ENCODE measurements around the gene BRINP2. TPM values are rescaled to one million over a fixed set of nuclear protein-coding genes. Genes with fewer than 3 reads are reported as not detected.

The BRINP2 gene
- total RNA-seq, 1 donor from 2014 or later, result not detected

GRCh38 chr1:177181631-177182291 is 11.0 kb downstream of the BRINP2 start:
- peaks cover 23% of the 10 kb centered on the region for H3K27me3 Mint-ChIP-seq
- H3K4me3 Mint-ChIP-seq, result peak overlapping the region; percentile 39
- H3K27ac Mint-ChIP-seq, result no peak overlapping the region
- intact Hi-C loops (cut with micrococcal nuclease), result no loop called here
- H3K9me3 Mint-ChIP-seq, result no peaks in the 10 kb centered on the region
- H3K36me3 Mint-ChIP-seq (ENCODE audit: low read depth), result no peaks in the 10 kb centered on the region
- peaks cover 9% of the 10 kb centered on the region for H3K4me1 Mint-ChIP-seq
- DNase-seq, result peak; percentile 82

- intact Hi-C loops (cut with micrococcal nuclease), result no loop called here
These were observed 13.1 kb downstream of the BRINP2 start for GRCh38 chr1:177183836-177184235.

GRCh38 chr1:177185209-177185608 is 14.5 kb downstream of the BRINP2 start:
- no peak overlapping the region for H3K4me3 Mint-ChIP-seq
- peaks cover 17% of the 10 kb centered on the region for H3K27me3 Mint-ChIP-seq
- H3K4me1 Mint-ChIP-seq, result peaks cover 9% of the 10 kb centered on the region
- no peaks in the 10 kb centered on the region for H3K36me3 Mint-ChIP-seq (ENCODE audit: low read depth)
- no peak overlapping the region for H3K27ac Mint-ChIP-seq
- intact Hi-C loops (cut with micrococcal nuclease), result no loop called here
- no peaks in the 10 kb centered on the region for H3K9me3 Mint-ChIP-seq
- DNase-seq, result no peak

More at GRCh38 chr1:177183836-177184235, 13.1 kb downstream of the BRINP2 start:
- Mint-ChIP-seq H3K4me3 (no peak overlapping the region), H3K4me1 (peaks cover 9% of the 10 kb centered on the region), H3K36me3 (ENCODE audit: low read depth) (no peaks in the 10 kb centered on the region), H3K9me3 (no peaks in the 10 kb centered on the region), H3K27ac (no peak overlapping the region), H3K27me3 (peaks cover 23% of the 10 kb centered on the region)
- no peak for DNase-seq

- intact Hi-C loops (cut with micrococcal nuclease), result no loop called here
- Mint-ChIP-seq H3K9me3 (no peaks in the 10 kb centered on the region), H3K27me3 (peaks cover 6% of the 10 kb centered on the region), H3K4me1 (peaks cover 5% of the 10 kb centered on the region), H3K4me3 (no peak overlapping the region), H3K27ac (no peak overlapping the region), H3K36me3 (ENCODE audit: low read depth) (no peaks in the 10 kb centered on the region)
- no peak for DNase-seq
These were observed 15.9 kb downstream of the BRINP2 start for GRCh38 chr1:177186639-177187038.

GRCh38 chr1:177190308-177190970 is 19.7 kb downstream of the BRINP2 start:
- DNase-seq, result no peak
- Mint-ChIP-seq H3K36me3 (ENCODE audit: low read depth) (no peaks in the 10 kb centered on the region), H3K4me1 (no peaks in the 10 kb centered on the region), H3K27ac (no peak overlapping the region), H3K27me3 (no peaks in the 10 kb centered on the region), H3K9me3 (no peaks in the 10 kb centered on the region), H3K4me3 (no peak overlapping the region)
- intact Hi-C loops (cut with micrococcal nuclease), result no loop called here

GRCh38 chr1:177198243-177198642 is 27.5 kb downstream of the BRINP2 start:
- intact Hi-C loops (cut with micrococcal nuclease), result no loop called here
- H3K27ac Mint-ChIP-seq, result no peak overlapping the region

GRCh38 chr1:177200290-177200689 is 29.5 kb downstream of the BRINP2 start:
- no peaks in the 10 kb centered on the region for H3K36me3 Mint-ChIP-seq (ENCODE audit: low read depth)
- DNase-seq, result no peak
- H3K9me3 Mint-ChIP-seq, result no peaks in the 10 kb centered on the region
- intact Hi-C loops (cut with micrococcal nuclease), result no loop called here
- no peak overlapping the region for H3K4me3 Mint-ChIP-seq
- H3K4me1 Mint-ChIP-seq, result no peaks in the 10 kb centered on the region
- no peaks in the 10 kb centered on the region for H3K27me3 Mint-ChIP-seq
- H3K27ac Mint-ChIP-seq, result no peak overlapping the region

More at GRCh38 chr1:177198243-177198642, 27.5 kb downstream of the BRINP2 start:
- no peaks in the 10 kb centered on the region for H3K9me3 Mint-ChIP-seq
- no peak overlapping the region for H3K4me3 Mint-ChIP-seq
- no peaks in the 10 kb centered on the region for H3K4me1 Mint-ChIP-seq
- H3K36me3 Mint-ChIP-seq (ENCODE audit: low read depth), result no peaks in the 10 kb centered on the region
- H3K27me3 Mint-ChIP-seq, result no peaks in the 10 kb centered on the region
- no peak for DNase-seq

- H3K27me3 Mint-ChIP-seq, result no peaks in the 10 kb centered on the region
- H3K27ac Mint-ChIP-seq, result no peak overlapping the region
- no peak for DNase-seq
- intact Hi-C loops (cut with micrococcal nuclease), result no loop called here
- H3K4me1 Mint-ChIP-seq, result no peaks in the 10 kb centered on the region
- no peak overlapping the region for H3K4me3 Mint-ChIP-seq
- H3K36me3 Mint-ChIP-seq (ENCODE audit: low read depth), result no peaks in the 10 kb centered on the region
- H3K9me3 Mint-ChIP-seq, result no peaks in the 10 kb centered on the region
These were observed 36.1 kb downstream of the BRINP2 start for GRCh38 chr1:177206831-177207355.

- no peak for DNase-seq
- Mint-ChIP-seq H3K9me3 (no peaks in the 10 kb centered on the region), H3K4me3 (no peak overlapping the region), H3K27ac (no peak overlapping the region), H3K4me1 (no peaks in the 10 kb centered on the region), H3K27me3 (no peaks in the 10 kb centered on the region), H3K36me3 (ENCODE audit: low read depth) (no peaks in the 10 kb centered on the region)
- intact Hi-C loops (cut with micrococcal nuclease), result no loop called here
These were observed 38.2 kb downstream of the BRINP2 start for GRCh38 chr1:177208920-177209319.

- H3K4me3 Mint-ChIP-seq, result no peak overlapping the region
- H3K27me3 Mint-ChIP-seq, result no peaks in the 10 kb centered on the region
These were observed 38.6 kb downstream of the BRINP2 start for GRCh38 chr1:177209357-177209756.

GRCh38 chr1:177210071-177210470 is 39.3 kb downstream of the BRINP2 start:
- no peak overlapping the region for H3K27ac Mint-ChIP-seq
- no peaks in the 10 kb centered on the region for H3K36me3 Mint-ChIP-seq (ENCODE audit: low read depth)
- no peaks in the 10 kb centered on the region for H3K4me1 Mint-ChIP-seq
- no peaks in the 10 kb centered on the region for H3K27me3 Mint-ChIP-seq
- no peak for DNase-seq
- intact Hi-C loops (cut with micrococcal nuclease), result no loop called here
- no peaks in the 10 kb centered on the region for H3K9me3 Mint-ChIP-seq
- H3K4me3 Mint-ChIP-seq, result no peak overlapping the region

More at GRCh38 chr1:177209357-177209756, 38.6 kb downstream of the BRINP2 start:
- DNase-seq, result no peak
- Mint-ChIP-seq H3K36me3 (ENCODE audit: low read depth) (no peaks in the 10 kb centered on the region), H3K4me1 (no peaks in the 10 kb centered on the region), H3K27ac (no peak overlapping the region), H3K9me3 (no peaks in the 10 kb centered on the region)
- intact Hi-C loops (cut with micrococcal nuclease), result no loop called here

- H3K27me3 Mint-ChIP-seq, result no peaks in the 10 kb centered on the region
- no peak overlapping the region for H3K27ac Mint-ChIP-seq
- no peaks in the 10 kb centered on the region for H3K4me1 Mint-ChIP-seq
- no peaks in the 10 kb centered on the region for H3K36me3 Mint-ChIP-seq (ENCODE audit: low read depth)
- intact Hi-C loops (cut with micrococcal nuclease), result no loop called here
- no peak overlapping the region for H3K4me3 Mint-ChIP-seq
- DNase-seq, result no peak
- no peaks in the 10 kb centered on the region for H3K9me3 Mint-ChIP-seq
These were observed 40.5 kb downstream of the BRINP2 start for GRCh38 chr1:177211231-177211630.

GRCh38 chr1:177216587-177217202 is 45.9 kb downstream of the BRINP2 start:
- Mint-ChIP-seq H3K36me3 (ENCODE audit: low read depth) (no peaks in the 10 kb centered on the region), H3K4me1 (no peaks in the 10 kb centered on the region), H3K4me3 (no peak overlapping the region), H3K9me3 (peaks cover 15% of the 10 kb centered on the region), H3K27me3 (no peaks in the 10 kb centered on the region), H3K27ac (no peak overlapping the region)
- no peak for DNase-seq
- intact Hi-C loops (cut with micrococcal nuclease), result no loop called here

Data from activated CD4-positive, alpha-beta T cell treated with anti-CD3 and anti-CD28 coated beads, Interleukin-2, amount 10 ng/mL, durations not matched to agents 24 days and 14 days (primary cell).